ENCODE measurements around the gene SORCS2. TPM values are rescaled to one million over a fixed set of nuclear protein-coding genes. Genes with fewer than 3 reads are reported as not detected.

The SORCS2 gene
- total and polyA plus RNA-seq, 4 donors: 2.2 to 7.7 (median 2.5) TPM

- TF ChIP-seq, protein P1, sequence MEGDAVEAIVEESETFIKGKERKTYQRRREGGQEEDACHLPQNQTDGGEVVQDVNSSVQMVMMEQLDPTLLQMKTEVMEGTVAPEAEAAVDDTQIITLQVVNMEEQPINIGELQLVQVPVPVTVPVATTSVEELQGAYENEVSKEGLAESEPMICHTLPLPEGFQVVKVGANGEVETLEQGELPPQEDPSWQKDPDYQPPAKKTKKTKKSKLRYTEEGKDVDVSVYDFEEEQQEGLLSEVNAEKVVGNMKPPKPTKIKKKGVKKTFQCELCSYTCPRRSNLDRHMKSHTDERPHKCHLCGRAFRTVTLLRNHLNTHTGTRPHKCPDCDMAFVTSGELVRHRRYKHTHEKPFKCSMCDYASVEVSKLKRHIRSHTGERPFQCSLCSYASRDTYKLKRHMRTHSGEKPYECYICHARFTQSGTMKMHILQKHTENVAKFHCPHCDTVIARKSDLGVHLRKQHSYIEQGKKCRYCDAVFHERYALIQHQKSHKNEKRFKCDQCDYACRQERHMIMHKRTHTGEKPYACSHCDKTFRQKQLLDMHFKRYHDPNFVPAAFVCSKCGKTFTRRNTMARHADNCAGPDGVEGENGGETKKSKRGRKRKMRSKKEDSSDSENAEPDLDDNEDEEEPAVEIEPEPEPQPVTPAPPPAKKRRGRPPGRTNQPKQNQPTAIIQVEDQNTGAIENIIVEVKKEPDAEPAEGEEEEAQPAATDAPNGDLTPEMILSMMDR (IDR thresholded peaks at IDR 0.05; ENCODE audit: control extremely low read depth, extremely low read depth): no peak
- Histone ChIP-seq H3K27ac (ENCODE audit: low read depth in 1 of 2, low read length in 1 of 2) (no peak overlapping the region), H3K27me3 (ENCODE audit: control insufficient read depth in 3 of 3, insufficient read depth in 3 of 3, low read length in 2 of 3) (no peaks in the 10 kb centered on the region), H3K4me1 (ENCODE audit: control insufficient read depth in 5 of 5, insufficient read depth in 5 of 5, low read length in 5 of 5) (peaks cover 0 to 19% (median 3%) of the 10 kb centered on the region in 5 donors), H3K4me3 (no peak overlapping the region), H3K9me3 (ENCODE audit: control insufficient read depth in 4 of 4, insufficient read depth in 3 of 4, low read length in 3 of 4) (peaks cover 0 to 9% (median 0%) of the 10 kb centered on the region in 4 donors), H3K9ac (ENCODE audit: insufficient read depth in 1 of 2, low read length in 2 of 2) (no peak overlapping the region), H3K36me3 (ENCODE audit: control insufficient read depth in 4 of 4, insufficient read depth in 4 of 4, low read length in 4 of 4) (no peaks in the 10 kb centered on the region)
- no peak for ATAC-seq (ENCODE audit: insufficient read depth, low FRiP score)
- no peak for DNase-seq
- 86% methylated on average over 6 of the region's 6 CpGs for WGBS, 2 donors
Observed at GRCh38 chr4:7350396-7350795, 158.1 kb downstream of the SORCS2 start.

DNA sequence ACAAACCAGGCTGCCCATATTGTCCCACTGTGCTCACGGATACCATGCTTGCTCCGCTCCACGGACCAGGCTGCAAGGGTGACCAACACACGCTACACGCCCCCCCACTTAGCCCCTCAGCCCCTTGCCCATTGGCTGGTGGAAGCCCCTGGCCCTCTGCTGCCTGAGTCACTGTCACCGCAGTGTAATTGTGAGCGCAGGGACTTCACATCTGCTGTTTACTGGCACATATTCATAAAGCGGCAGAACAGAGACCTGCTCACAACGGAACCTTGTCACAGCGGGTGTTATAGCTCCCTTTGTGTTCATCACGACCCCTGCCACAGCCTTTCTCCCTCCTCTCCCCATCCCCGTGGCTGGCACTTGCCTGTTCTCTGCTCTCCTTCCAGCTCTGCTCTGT is 158.7 kb downstream of the SORCS2 start:
- Histone ChIP-seq H3K27ac (ENCODE audit: low read depth in 1 of 2, low read length in 1 of 2) (no peak overlapping the region), H3K4me1 (ENCODE audit: control insufficient read depth in 5 of 5, insufficient read depth in 5 of 5, low read length in 5 of 5) (peaks cover 0 to 24% (median 3%) of the 10 kb centered on the region in 5 donors), H3K27me3 (ENCODE audit: control insufficient read depth in 3 of 3, insufficient read depth in 3 of 3, low read length in 2 of 3) (no peaks in the 10 kb centered on the region), H3K9me3 (ENCODE audit: control insufficient read depth in 4 of 4, insufficient read depth in 3 of 4, low read length in 3 of 4) (peaks cover 0 to 5% (median 0%) of the 10 kb centered on the region in 4 donors), H3K9ac (ENCODE audit: insufficient read depth in 1 of 2, low read length in 2 of 2) (no peak overlapping the region), H3K36me3 (ENCODE audit: control insufficient read depth in 4 of 4, insufficient read depth in 4 of 4, low read length in 4 of 4) (no peaks in the 10 kb centered on the region), H3K4me3 (no peak overlapping the region)
- WGBS, 2 donors: 77 to 80% methylated on average over 12 of the region's 12 CpGs
- no peak for ATAC-seq (ENCODE audit: insufficient read depth, low FRiP score)
- DNase-seq: no peak
- TF ChIP-seq, protein P1 (IDR thresholded peaks at IDR 0.05; ENCODE audit: control extremely low read depth, extremely low read depth): no peak

GRCh38 chr4:7352486-7352885 is 160.1 kb downstream of the SORCS2 start:
- TF ChIP-seq, protein P1 (IDR thresholded peaks at IDR 0.05; ENCODE audit: control extremely low read depth, extremely low read depth): no peak
- WGBS, 2 donors: 85% methylated on average over 6 of the region's 6 CpGs
- DNase-seq: no peak
- Histone ChIP-seq H3K4me1 (ENCODE audit: control insufficient read depth in 5 of 5, insufficient read depth in 5 of 5, low read length in 5 of 5) (peaks cover 0 to 38% (median 3%) of the 10 kb centered on the region in 5 donors), H3K27me3 (ENCODE audit: control insufficient read depth in 3 of 3, insufficient read depth in 3 of 3, low read length in 2 of 3) (no peaks in the 10 kb centered on the region), H3K9ac (ENCODE audit: insufficient read depth in 1 of 2, low read length in 2 of 2) (no peak overlapping the region), H3K4me3 (no peak overlapping the region), H3K36me3 (ENCODE audit: control insufficient read depth in 4 of 4, insufficient read depth in 4 of 4, low read length in 4 of 4) (no peaks in the 10 kb centered on the region), H3K27ac (ENCODE audit: low read depth in 1 of 2, low read length in 1 of 2) (no peak overlapping the region), H3K9me3 (ENCODE audit: control insufficient read depth in 4 of 4, insufficient read depth in 3 of 4, low read length in 3 of 4) (no peaks in the 10 kb centered on the region)
- no peak for ATAC-seq (ENCODE audit: insufficient read depth, low FRiP score)
